Endodermal cell (in vitro differentiated cells): ENCODE measurements around the gene CD93. TPM values are rescaled to one million over a fixed set of nuclear protein-coding genes. Genes with fewer than 3 reads are reported as not detected.

Experiments
- DNase-seq: peaks from one replicate; pipeline ENCODE4 v3.0.0-alpha.2; 2017
- H3K27ac ChIP-seq: 2 replicates; pipeline ENCODE4 v1.5.1; 2013; ENCODE audit warnings: mild to moderate bottlenecking, low read depth, low read length, moderate library complexity
- H3K27me3 ChIP-seq: 2 replicates; pipeline ENCODE4 v1.6.1; 2013; ENCODE audit warnings: mild to moderate bottlenecking, low read length, moderate library complexity; ENCODE audit not compliant: insufficient read depth, control insufficient read depth, poor library complexity, severe bottlenecking
- H3K36me3 ChIP-seq: 2 replicates; pipeline ENCODE4 v1.7.0; 2013; ENCODE audit warnings: mild to moderate bottlenecking, low read length, moderate library complexity; ENCODE audit not compliant: control insufficient read depth, insufficient read depth
- H3K4me1 ChIP-seq: one replicate; pipeline ENCODE4 v1.7.0; 2013; ENCODE audit warnings: low read length; ENCODE audit not compliant: control insufficient read depth, insufficient read depth
- H3K4me3 ChIP-seq: 2 replicates; pipeline ENCODE4 v1.5.1; 2013; ENCODE audit warnings: mild to moderate bottlenecking, low read length, moderate library complexity
- H3K9ac ChIP-seq: 2 replicates; pipeline ENCODE4 v1.6.1; 2013; ENCODE audit warnings: mild to moderate bottlenecking, low read length, moderate library complexity; ENCODE audit not compliant: poor library complexity, severe bottlenecking; ENCODE audit errors: extremely low read depth
- H3K9me3 ChIP-seq: 2 replicates; pipeline ENCODE4 v1.6.1; 2013; ENCODE audit warnings: mild to moderate bottlenecking, low read length, moderate library complexity; ENCODE audit not compliant: control insufficient read depth
- H3K27ac Mint-ChIP-seq: 2 replicates; pipeline ENCODE4 v1.8.0; 2020; ENCODE audit warnings: mixed read lengths
- H3K27me3 Mint-ChIP-seq: 2 replicates; pipeline ENCODE4 v1.8.0; 2021; ENCODE audit warnings: mild to moderate bottlenecking, mixed read lengths; ENCODE audit not compliant: insufficient read depth
- H3K36me3 Mint-ChIP-seq: 2 replicates; pipeline ENCODE4 v1.8.0; 2020; ENCODE audit warnings: low read depth, mixed read lengths
- H3K4me1 Mint-ChIP-seq: 2 replicates; pipeline ENCODE4 v1.8.0; 2020; ENCODE audit warnings: mixed read lengths
- H3K4me3 Mint-ChIP-seq: 2 replicates; pipeline ENCODE4 v1.8.0; 2020; ENCODE audit warnings: mild to moderate bottlenecking, moderate library complexity, mixed read lengths
- H3K9me3 Mint-ChIP-seq: 2 replicates; pipeline ENCODE4 v1.8.0; 2020; ENCODE audit warnings: mild to moderate bottlenecking, mixed read lengths
- CTCF ChIP-seq: fragments of 200-600 bp; sonication (generic); conservative IDR thresholded peaks from 2 replicates; pipeline ENCODE4 v1.5.0; 2021; ENCODE audit warnings: antibody characterized with exemption, mild to moderate bottlenecking
- WGBS, 2 experiments: methylation state at CpG; one replicate each; pipeline versions ENCODE4 v1.1.5 to v1.1.7; 2013; ENCODE audit warnings: missing lambda C conversion rate in 2 of 2, mixed read lengths in 1 of 2; ENCODE audit not compliant: insufficient coverage in 1 of 2, insufficient read length in 1 of 2; 5-methylcytosine and 5-hydroxymethylcytosine counted together
- total RNA-seq, 2 donors: library from RNA; stranded (reverse); fragmentation: NEBNext Ultra II Directional in 1 of 2; extraction: Animal tissue kit (Norgen Biotek cat#: 25700) in 1 of 2; gene quantifications; 2 replicates in 1 of 2; 3 replicates in 1 of 2; pipeline ENCODE4 v1.2.1, GENCODE V29; 2021

Gene CD93
- total RNA-seq, 2 donors from 2014 or later, result 0.04 TPM; not detected in 1

GRCh38 chr20:23061734-23062561 is 24.2 kb downstream of the CD93 start:
- H3K27ac Mint-ChIP-seq, result no peak overlapping the region
- H3K4me1 Mint-ChIP-seq, result peaks cover 31% of the 10 kb centered on the region
- Histone ChIP-seq H3K4me3 (no peak overlapping the region), H3K9ac (no peak overlapping the region), H3K4me1 (no peaks in the 10 kb centered on the region), H3K27ac (no peak overlapping the region), H3K36me3 (no peaks in the 10 kb centered on the region), H3K27me3 (no peaks in the 10 kb centered on the region), H3K9me3 (no peaks in the 10 kb centered on the region)
- no peaks in the 10 kb centered on the region for H3K36me3 Mint-ChIP-seq
- H3K4me3 Mint-ChIP-seq, result no peak overlapping the region
- no peaks in the 10 kb centered on the region for H3K27me3 Mint-ChIP-seq
- TF ChIP-seq CTCF, result peak; percentile 77
- WGBS, 2 experiments, result 62 to 67% methylated on average over 6 to 8 of the region's 8 CpGs
- peaks cover 6% of the 10 kb centered on the region for H3K9me3 Mint-ChIP-seq
- DNase-seq, result peak; percentile 75

- no peak overlapping the region for H3K27ac ChIP-seq
Measured at GRCh38 chr20:23061262-23061661, 24.9 kb downstream of the CD93 start.

GRCh38 chr20:23060629-23061028 is 25.5 kb downstream of the CD93 start:
- peaks cover 31% of the 10 kb centered on the region for H3K4me1 Mint-ChIP-seq
- no peaks in the 10 kb centered on the region for H3K4me1 ChIP-seq
- no peak overlapping the region for H3K27ac Mint-ChIP-seq
- H3K27ac ChIP-seq, result no peak overlapping the region
- WGBS, 2 experiments, result 93 to 94% methylated on average over 2 to 4 of the region's 4 CpGs
- H3K27me3 ChIP-seq, result no peaks in the 10 kb centered on the region
- TF ChIP-seq CTCF, result no peak
- no peak for DNase-seq
- H3K36me3 Mint-ChIP-seq, result no peaks in the 10 kb centered on the region
- H3K9me3 ChIP-seq, result no peaks in the 10 kb centered on the region
- no peak overlapping the region for H3K4me3 Mint-ChIP-seq
- peaks cover 9% of the 10 kb centered on the region for H3K9me3 Mint-ChIP-seq
- no peak overlapping the region for H3K4me3 ChIP-seq
- no peak overlapping the region for H3K9ac ChIP-seq
- H3K36me3 ChIP-seq, result no peaks in the 10 kb centered on the region
- no peaks in the 10 kb centered on the region for H3K27me3 Mint-ChIP-seq

More at GRCh38 chr20:23061262-23061661, 24.9 kb downstream of the CD93 start:
- Histone ChIP-seq H3K9ac (no peak overlapping the region), H3K4me3 (no peak overlapping the region), H3K9me3 (no peaks in the 10 kb centered on the region), H3K36me3 (no peaks in the 10 kb centered on the region), H3K27me3 (no peaks in the 10 kb centered on the region), H3K4me1 (no peaks in the 10 kb centered on the region)
- Mint-ChIP-seq H3K27me3 (no peaks in the 10 kb centered on the region), H3K27ac (no peak overlapping the region), H3K9me3 (peaks cover 9% of the 10 kb centered on the region), H3K36me3 (no peaks in the 10 kb centered on the region), H3K4me1 (peaks cover 31% of the 10 kb centered on the region), H3K4me3 (no peak overlapping the region)
- TF ChIP-seq CTCF, result no peak
- 97 to 100% methylated on average over 3 to 5 of the region's 5 CpGs for WGBS, 2 experiments
- DNase-seq, result no peak
